Measurements from ENCODE around the gene EVI5.
"Not testable (repeated sequence)": the region's sequence is repeated elsewhere in the genome, so short reads cannot be mapped to it uniquely, and the experiment has no call there.

EVI5 gene

DNA sequence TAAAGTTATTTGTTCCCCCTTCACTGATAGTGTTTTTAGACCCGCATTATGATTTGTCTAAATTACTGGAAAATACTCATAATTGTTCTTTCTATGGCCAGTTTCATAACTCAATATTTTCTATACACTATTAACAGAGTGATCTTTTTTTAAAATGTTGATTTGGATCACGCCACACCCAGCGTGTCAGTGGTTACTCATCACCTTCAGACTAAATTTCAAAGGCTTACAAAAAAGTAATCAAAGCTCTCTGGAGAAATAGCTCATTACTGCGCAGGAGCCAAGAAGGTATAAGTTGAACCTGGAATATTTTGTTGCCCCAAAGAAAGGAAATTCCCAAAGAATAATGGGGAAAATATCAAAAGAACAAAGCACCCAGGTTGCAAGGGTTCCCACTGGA, 104.9 kb downstream of the EVI5 start:
- DNase-seq: no peak

DNA sequence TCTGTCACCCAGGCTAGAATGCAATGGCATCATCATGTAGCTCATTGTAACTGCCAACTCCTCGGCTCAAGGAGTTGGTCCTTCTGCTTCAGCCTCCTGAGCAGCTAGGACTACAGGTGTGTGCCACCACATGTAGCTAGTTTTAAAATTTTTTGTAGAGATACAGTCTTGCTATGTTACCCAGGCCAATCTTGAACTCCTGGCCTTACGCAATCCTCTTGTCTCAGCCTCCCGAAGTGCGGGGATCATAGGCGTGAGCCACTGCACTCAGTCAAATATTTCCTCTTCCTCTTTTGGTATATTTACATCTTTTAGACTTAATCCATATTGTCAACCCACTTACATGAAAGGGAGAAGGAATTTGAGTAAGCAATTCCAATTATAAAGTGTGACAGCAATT, 121.1 kb downstream of the EVI5 start:
- DNase-seq: no peak

DNA sequence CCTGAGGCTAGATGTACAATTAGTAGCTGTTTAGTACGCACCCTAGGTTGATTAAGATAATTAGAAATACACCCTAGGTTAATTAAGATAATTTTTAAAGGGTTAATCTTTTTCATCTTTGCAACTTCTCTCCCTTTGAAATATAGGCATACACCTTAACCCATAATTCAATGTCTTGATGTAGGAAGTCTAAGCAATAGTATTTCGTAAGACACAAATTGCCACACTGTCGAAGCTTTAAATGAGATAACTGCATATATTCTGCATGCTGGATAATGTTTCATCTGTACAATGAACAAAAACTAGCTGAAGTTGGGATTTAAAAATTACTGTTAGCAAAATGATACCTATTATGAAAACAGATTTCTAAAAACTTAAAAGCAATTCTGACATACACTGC, 122.9 kb downstream of the EVI5 start:
- DNase-seq: no peak

DNA sequence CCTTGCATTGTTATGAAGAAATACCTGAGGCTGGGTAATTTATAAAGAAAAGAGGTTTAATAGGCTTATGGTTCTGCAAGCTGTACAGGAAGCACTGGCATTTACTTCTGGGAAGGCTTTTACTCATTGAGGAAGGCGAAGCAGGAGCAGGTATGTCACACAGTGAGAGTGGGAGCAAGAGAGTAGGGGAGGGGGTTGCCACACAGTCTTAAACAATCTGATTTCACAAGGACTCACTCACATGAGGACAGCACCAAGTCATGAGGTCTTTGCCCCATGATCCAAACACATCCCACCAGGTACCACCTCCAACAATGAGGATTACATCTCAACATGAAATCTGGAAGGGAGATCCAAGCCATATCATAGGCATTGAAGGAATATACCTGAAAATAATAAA, 127.2 kb downstream of the EVI5 start:
- no peak for DNase-seq

DNA sequence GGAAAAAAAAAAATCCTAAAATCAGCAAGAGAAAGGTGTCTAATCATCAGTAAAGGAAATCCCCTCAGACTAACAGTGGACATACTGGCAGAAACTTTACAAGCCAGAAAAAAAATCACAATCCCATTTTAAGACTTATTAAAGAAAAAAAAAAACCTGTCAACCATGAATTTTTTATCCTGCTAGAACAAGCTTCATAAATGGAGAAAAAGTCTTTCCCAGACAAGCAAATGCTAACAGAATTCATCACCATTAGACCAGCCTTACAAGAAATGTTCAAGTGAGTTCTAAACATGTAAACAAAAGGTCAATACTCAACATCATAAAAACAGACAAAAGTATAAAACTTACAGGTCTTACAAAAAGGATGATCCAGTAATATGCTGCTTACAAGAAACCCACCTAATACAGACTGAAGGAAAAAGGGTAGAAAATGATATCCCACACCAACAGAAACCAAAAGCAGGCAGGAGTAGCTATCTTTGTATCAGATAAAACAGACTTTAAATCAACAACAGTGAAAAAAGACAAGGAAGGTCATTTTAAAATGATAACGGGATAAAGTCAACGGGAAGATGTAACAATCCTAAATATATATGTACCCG, 129.6 kb downstream of the EVI5 start:
- no peak for DNase-seq

DNA sequence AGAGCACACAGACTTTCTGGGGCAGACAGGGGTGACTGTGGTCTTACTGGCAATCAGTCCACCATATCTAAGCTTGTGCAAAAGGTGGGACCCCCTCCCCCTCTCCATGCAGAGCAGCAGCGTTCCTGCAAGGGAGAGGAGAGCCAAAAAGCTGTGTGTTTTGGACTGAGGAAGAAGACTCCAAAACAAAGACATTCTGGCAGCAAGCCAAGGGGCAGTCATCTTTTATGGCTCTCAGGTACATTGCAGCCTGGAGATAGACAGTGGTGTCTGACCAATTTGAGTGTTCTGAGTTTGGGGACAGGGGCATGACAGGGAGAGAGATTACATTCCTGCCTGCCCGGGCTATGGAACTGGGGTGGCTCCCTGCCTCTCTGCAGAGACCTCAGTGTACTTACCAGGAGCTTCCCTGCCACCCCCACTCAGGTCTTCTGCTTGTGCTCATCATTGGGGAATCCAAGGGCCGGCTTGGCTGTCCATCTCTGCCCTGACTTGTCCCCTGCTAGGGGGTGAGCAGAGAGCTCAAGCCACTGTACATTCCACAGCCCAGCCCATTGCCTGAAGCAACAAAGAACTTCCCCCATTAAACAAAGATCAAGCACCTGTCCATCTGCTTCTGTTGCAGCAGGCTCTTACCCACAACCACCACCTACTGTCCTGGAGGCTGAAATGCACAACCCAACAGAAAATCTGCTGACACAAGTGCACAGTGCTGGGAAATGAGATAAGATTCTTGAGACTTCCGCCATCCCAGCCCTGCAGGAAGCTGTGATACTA, 131.1 kb downstream of the EVI5 start:
- no peak for DNase-seq

DNA sequence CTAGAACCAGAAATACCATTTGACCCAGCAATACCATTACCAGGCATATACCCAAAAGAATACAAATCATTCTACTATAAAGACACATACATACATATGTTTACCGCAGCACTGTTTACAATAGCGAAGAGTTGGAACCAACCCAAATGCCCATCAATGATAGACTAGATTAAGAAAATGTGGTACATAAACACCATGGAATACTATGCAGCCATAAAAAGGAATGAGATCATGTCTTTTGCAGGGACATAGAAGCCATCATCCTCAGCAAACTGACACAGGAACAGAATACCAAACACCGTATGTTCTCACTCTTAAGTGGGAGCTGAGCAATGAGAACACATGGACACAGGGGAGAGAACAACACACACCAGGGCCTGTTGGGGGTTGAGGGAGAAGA, 144.2 kb downstream of the EVI5 start:
- DNase-seq: not testable (repeated sequence)

DNA sequence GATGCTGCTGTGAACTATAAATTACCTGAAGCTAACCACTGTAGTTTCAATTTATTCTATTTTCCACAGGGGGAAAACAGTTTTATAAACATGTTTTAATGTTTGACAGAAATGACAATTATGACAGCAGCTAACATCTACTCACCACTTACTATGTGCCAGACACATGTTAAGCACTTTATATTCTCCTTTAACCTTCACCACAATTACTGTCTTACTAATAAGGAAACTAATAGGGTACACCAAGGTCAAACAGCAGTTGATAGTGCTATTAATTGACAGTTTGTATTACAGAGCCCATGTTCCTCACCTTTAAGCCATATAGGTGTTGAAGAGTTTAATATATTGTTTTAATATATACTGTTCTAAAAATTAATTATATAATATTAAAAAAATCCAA, 146.4 kb downstream of the EVI5 start:
- DNase-seq: no peak

DNA sequence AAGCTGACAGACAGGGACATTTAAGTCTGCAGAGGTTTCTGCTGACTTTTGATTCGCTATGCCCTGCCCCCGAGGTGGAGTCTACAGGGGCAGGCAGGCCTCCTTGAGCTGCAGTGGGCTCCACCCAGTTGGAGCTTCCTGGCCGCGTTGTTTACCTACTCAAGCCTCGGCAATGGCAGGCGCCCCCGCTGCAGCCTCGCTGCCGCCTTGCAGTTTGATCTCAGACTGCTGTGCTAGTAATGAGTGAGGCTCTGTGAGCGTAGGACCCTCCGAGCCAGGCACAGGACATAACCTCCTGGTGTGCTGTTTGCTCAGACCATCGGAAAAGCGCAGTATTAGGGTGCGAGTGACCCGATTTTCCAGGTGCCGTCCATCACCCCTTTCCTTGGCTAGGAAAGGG, 149.7 kb downstream of the EVI5 start:
- DNase-seq: not testable (repeated sequence)

DNA sequence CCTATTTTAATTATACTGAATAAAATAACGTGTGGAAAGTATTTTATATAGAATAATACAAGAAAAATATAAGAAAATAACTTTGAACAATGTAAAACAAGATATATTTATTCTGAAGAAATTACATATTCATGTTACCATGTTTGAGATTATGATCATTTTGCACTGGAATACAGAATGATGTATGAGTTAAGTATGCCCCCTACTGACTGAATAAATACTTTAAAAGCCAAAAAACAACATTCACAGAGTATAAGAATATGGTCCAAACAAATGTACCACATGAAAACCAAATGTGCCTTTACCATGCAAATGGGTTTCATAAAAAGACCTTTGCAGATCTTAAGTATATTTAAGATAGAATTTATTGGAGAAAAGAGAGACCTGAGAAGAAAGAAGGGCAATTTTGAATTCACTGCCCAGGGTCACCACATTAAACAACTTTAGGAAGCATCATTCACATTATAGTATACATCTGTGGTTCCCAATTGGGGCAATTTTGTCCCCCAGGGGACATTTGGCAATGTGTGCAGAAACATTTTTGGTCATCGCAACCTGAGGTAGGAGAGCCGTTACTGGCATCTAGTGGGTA, 161.6 kb downstream of the EVI5 start:
- DNase-seq: no peak

DNA sequence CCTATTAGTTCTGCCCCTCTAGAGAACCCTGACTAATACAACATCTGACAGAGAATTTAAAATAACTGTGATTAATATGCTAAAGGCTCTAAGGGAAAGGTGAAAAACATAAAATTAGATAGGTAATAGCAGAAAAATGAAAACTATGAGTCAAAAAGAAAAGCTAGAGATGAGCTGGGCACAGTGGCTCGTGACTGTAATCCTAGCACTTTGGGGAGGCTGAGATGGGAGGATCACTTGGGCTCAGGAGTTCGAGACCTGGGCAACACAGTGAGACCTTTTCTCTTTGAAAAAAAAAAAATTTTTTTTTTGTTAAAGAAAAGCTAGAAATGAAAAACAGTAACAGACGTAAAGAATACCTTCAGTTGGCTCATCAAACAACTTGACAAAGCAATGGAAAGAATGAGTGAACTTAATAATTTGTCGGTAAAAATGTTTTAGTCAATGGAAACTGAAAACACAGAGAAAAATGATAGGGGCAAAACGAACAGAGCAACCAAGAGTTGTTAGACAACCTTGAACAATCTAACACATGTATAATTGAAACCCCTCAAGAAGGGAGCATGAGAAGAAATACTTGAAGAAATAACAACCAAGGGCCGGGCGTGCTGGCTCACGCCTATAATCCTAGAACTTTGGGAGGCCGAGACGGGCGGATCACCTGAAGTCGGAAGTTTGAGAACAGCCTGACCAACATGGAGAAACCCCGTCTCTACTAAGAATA, 165.3 kb downstream of the EVI5 start:
- DNase-seq: peak; percentile 45

DNA sequence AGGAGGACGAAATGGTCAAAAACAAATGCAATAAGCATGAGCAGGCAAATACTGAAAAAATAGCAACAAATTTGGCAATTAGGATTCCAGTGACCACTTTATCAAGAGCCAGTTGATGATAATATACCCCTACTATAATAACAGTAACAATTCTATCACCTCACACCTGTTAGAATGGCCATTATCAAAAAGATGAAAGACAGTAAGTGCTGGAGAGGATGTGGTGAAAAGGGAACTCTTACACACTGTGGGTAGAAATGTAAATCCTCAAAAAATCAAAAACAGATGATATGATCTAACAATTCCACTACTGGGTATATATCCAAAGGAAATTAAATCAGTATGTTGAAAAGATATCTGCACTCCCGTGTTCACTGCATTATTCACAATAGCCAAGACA, 183.9 kb downstream of the EVI5 start:
- no peak for DNase-seq

DNA sequence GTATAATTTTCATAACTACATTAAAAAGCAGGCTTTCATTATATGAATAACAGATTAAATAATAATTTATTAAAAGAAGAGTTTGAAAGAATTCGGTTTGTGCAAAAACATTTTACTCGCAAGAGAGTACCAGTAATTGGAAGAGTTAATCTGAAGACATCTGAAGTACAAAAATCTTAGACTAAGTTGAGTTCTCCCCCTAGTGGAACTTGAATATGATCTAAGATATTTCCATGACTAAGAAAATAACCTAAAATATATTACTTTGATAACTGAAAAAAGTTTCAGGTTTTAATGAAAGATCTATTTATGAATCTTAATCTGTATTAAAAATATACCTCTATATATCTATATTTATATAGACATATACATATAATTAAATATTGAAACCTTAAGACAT, 185.7 kb downstream of the EVI5 start:
- no peak for DNase-seq

DNA sequence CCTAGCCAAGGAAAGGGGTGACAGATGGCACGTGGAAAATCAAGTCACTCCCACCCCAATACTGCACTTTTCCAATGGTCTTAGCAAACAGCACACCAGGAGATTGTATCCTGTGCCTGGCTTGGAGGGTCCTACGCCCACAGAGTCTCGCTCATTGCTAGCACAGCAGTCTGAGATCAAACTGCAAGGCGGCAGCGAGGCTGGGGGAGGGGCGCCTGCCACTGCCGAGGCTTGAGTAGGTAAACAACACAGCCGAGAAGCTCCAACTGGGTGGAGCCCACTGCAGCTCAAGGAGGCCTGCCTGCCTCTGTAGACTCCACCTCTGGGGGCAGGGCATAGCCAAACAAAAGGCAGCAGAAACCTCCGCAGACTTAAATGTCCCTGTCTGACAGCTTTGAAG, 195.5 kb downstream of the EVI5 start:
- not testable (repeated sequence) for DNase-seq

DNA sequence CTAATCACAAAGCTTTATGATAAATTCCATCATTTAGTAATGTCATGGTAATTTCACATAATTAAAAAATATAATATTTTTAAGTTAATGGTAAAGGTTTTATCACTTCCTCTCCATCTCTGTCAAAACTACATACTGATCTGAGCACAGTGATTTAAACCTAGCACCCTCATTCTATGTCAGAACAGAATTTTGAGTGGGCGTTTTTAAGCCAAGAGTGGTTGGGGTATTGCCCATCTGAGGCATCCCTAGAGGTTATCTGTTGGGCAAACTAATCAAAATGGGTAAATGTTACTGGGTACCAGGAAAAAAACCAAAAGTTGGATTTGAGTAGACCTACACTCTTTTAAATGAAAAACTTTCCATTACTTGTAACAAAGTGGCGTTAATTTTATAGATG, 197.5 kb downstream of the EVI5 start:
- peak; percentile 24 for DNase-seq

DNA sequence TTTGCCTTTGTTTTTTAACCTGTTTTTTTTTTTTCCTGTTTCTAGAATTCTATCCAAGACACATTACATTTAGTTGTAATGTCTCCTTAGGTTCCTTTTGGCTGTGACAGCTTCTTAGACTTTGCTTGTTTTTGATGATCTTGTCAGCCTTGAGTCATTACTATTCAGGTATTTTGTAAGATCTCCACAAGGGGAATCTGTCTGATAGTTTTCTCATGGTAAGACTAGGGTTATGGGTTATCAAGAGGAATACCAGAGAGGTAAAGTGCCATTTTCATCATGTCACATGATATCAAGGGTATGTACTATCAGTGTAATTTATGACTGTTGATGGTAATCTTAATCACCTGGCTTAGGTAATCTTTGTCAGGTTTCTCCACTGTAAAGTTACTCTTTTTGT, 199.1 kb downstream of the EVI5 start:
- no peak for DNase-seq

DNA sequence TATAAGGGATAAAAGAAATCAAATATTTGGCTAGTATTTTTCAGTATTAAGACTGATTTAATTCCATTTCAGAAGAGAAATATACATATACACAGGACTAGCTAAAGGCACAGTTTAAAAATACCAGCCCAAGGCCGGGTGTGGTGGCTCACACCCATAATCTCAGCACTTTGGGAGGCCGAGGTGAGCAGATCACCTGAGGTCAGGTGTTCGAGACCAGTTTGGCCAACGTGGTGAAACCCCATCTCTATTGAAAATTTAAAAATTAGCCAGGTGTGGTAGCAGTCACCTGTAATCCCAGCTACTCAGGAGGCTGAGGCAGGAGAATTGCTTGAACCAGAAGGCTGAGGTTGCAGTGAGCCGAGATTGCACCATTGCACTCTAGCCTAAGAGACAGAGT, 200.1 kb downstream of the EVI5 start:
- not testable (repeated sequence) for DNase-seq

DNA sequence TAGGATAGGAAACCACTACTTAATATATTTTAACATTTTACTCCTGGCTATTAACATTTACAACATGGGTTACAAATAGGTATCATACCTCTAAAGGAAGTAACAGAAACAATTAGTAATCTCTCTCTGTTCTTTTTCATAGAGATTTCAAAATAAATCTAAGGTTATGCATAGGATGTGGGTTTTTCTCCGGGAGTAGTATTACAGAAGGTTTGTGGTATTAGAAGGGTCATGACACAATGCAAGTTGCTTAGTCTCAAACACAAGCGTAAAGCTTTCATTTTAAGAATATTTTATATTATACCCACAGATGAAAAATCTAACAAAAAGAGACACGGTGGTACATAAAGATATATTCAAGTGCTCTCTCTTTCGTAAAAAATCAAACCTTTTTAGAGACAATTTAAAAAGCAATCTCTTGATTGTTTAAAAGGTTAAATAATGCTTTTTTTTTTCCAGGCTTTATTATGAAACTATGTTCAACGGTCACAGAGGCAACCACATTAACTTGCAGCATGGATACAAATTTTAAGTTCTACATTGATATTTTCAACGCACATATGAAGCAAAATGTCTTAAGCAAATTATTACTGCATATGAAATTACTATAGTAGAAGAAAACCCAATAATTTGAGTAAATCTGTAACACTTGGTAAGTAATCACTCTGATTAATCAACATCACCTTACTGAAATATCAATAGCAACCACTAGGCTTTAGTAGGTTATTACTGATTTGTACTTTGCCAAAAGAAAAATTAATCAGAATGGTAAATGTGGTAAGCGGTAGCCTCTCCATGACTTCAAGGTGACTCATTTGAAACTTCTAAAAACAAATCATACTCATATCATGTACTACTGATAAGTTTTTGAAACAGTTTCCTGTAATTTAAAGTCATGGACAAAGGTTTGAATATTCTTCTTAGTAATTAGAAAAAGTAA, 200.8 kb downstream of the EVI5 start:
- DNase-seq: no peak

DNA sequence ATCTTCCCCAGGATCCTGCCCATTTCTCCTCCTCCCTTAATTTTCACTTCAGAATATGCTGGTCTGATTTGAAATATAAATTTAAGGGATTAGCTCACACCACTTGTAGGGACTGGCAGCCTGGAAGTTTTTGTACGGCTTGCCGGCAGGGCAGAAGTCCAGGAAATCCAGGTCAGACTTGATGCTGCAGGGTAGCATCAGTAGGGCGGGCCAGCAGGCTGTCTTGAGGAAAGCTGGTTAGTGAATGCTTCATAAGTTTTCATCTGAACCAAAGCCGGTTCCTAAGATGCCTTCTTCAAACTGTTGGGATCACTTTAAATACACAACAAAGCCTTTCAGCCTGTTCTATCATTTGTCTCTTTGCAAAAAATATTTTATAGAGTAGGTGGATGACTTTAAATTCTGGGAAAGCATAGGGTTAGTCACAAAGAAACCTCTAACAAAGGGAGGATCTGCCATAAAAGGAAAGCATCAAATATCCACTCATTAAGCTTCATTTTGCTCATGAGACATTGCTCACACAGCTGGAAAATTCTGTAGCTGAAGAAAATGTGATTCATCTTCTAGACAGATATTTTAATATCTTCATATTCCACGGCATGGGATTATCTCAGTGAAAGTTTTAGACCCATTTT, 207.5 kb downstream of the EVI5 start:
- no peak for DNase-seq

DNA sequence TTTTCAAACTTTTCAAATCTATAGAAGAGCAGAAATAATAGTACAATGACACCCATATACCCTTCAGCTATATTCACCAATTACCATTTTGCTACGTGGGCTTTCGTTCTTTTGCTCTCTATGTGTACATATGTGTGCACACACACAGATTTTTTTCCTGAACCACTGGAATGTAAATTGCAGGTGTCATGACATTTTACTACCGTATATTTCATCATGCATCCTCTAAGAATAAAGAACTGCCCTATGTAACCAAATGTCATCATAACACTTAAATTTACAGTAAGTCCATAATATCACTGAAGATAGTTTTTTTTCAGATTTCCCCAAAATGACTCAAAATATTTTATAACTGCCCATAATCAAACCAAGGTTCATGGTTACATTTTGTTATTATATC, 209.8 kb downstream of the EVI5 start:
- DNase-seq: no peak

DNA sequence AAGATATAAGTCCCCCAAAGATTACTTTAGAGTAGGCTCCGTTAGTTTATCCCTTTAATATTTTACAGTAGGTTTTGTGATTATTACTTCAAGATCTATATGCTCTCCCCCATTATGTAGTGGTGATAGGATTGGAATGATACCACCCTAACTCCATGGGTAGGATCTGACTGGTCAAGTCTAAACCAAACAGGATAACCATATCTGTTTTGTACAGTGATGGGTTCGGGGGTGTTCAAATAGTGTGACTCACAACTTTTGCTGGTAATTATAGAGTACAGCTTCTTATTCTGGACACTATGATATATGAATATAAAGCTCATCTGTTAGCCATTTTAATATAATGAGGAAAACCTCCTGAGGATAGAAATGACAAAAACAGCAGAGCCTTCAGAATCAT, 212.4 kb downstream of the EVI5 start:
- DNase-seq: no peak

DNA sequence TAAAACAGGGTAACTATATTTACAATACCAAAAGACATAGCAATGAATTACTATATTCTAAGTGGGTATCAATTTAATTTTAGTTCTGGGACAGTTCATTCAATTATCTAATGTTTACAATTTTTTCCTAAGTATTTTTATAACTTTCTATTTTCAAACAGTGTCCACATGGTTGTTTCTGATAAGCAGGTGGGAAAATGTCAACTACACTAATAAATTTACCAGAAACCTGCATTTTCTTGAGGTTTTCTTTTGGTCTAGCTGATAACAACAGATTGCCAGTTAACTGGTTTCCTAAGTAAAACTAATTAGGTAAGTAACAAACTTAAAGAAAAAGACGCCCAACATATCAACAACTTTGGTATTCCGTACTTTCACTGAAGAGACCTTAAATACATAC, 213.3 kb downstream of the EVI5 start:
- no peak for DNase-seq

Measured in activated naive CD4-positive, alpha-beta T cell treated with anti-CD3 and anti-CD28 coated beads, Interleukin-2, amount 50 U/mL, for 16 hours (primary cell).